Ishikawa (cell line): Measurements from ENCODE around the gene FBLN1.
A peak's percentile ranks its signal among the peaks of the same experiment; 100 is the strongest.

Source experiments
- CEBPB ChIP-seq: IDR thresholded peaks from 2 replicates; pipeline ENCODE4 v1.6.1; 2012
- CREB1 ChIP-seq: IDR thresholded peaks from 2 replicates; pipeline ENCODE4 v1.6.1; 2012; ENCODE audit warnings: low read depth
- EGR1 ChIP-seq: IDR thresholded peaks from 2 replicates; pipeline ENCODE4 v1.6.1; 2012
- EP300 ChIP-seq: IDR thresholded peaks from 2 replicates; pipeline ENCODE4 v1.6.1; 2012; ENCODE audit warnings: borderline replicate concordance
- FOXM1 ChIP-seq: IDR thresholded peaks from 2 replicates; pipeline ENCODE4 v1.6.1; 2012; ENCODE audit warnings: low read depth, borderline replicate concordance
- MAX ChIP-seq: IDR thresholded peaks from 2 replicates; pipeline ENCODE4 v1.6.1; 2012
- NFIC ChIP-seq: IDR thresholded peaks from 2 replicates; pipeline ENCODE4 v1.6.1; 2012
- RAD21 ChIP-seq: IDR thresholded peaks from 2 replicates; pipeline ENCODE4 v1.6.1; 2012; ENCODE audit warnings: low read depth
- REST ChIP-seq: IDR thresholded peaks from 2 replicates; pipeline ENCODE4 v1.6.1; 2012; ENCODE audit warnings: low read depth, mild to moderate bottlenecking
- TAF1 ChIP-seq: IDR thresholded peaks from 2 replicates; pipeline ENCODE4 v1.6.1; 2012; ENCODE audit warnings: low read depth, mild to moderate bottlenecking
- TCF12 ChIP-seq: IDR thresholded peaks from 2 replicates; pipeline ENCODE4 v1.6.1; 2012; ENCODE audit warnings: low read depth
- TEAD4 ChIP-seq: IDR thresholded peaks from 2 replicates; pipeline ENCODE4 v1.6.1; 2012
- YY1 ChIP-seq: IDR thresholded peaks from 2 replicates; pipeline ENCODE4 v1.6.1; 2012; ENCODE audit warnings: low read depth
- ZBTB7A ChIP-seq: IDR thresholded peaks from 2 replicates; pipeline ENCODE4 v1.6.1; 2012; ENCODE audit warnings: low read depth
- TF ChIP-seq, protein P1 (sequence below): IDR thresholded peaks from 2 replicates; pipeline ENCODE4 v1.6.1; 2012

FBLN1 gene

DNA sequence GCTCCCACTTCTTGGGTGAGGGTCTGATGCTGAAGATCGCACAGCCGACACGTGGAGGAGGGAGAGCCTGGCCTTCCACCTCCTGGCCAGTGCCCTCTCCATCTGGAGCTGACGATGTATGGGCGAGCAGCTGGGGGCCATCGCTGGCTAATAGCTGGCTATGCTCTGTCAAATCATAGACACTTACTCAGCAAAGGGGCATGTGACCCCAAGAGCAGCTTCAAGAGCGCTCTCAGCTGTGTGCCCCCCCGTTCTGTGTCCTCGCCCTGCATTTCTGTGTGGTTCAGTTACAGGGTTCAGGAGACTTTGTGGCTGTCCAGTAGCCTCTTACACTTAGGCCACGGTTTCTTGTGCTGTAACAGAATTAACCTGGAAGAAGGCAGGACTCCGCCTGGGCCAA, 26.4 kb downstream of the FBLN1 start:
- TF ChIP-seq CREB1 (no peak), TCF12 (no peak), REST (no peak), TEAD4 (no peak), EGR1 (no peak)

DNA sequence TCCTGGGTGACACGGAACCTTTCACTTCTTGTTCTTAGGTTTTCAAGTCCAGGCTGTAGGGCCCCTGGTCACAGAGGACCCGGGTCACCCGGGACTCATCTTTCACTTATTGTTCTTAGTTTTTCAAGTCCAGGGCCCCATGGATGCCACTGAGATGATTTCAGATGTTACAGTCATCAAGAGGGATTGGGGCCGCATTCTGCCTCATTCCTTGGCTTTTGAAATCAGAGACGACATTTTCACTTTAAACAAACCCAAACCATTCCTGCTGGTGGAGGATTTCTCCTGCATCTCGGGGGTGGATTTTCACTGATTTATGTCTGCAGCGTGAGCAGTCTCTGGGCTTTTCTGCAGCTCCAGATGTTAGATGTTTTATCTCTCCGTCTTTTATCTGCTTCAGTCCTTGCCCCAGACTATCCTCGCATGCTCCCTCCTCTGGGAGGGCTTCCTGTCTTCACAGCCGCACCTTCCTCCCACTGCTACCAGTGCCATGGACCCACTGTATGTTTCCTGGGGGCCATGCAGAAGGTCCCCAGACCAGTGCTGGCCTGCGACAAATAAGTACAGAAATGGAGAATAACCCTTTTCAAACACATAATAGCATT, 27.4 kb downstream of the FBLN1 start:
- TF ChIP-seq FOXM1 (no peak), ZBTB7A (no peak), TEAD4 (no peak), MAX (no peak), NFIC (no peak), EGR1 (no peak), YY1 (no peak), TCF12 (no peak), EP300 (no peak), CEBPB (no peak)

DNA sequence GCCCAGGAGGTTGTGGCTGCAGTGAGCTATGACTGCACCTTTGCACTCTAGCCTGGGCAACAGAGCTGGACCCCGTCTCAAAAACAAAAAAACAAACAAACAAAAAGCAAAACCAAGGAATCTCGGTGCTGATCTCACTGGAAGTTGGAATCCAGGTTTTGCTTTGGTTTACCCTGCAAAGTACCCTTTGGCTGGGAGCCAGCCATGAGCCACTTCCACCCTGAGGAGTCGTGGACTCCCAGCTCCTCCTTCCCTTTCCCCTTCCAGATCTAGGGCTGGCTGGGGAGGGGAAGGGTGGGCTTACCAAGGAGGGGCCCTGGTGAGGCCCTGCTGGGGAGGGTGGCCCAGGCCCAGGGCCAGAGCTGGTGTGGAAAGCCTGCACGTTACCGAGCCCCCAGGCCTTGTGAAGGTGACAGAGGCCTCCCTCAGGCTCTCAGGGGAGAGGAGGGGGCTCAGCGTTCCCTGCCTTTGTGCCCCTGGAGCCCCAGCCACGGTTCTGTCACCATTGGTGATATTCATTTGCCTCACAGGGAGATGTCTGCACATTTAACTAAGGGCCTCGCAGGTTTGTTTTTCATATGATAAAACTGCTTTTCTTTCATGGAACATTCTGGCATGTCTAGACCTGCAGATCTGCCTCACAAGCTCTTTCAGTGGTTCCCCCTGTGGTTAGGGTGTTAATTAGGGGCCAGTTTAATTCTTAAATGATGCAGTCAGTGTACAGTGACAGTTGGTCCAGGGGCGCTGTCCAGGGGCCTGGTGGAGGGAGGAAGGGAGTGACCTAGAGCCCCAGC, 29.0 kb downstream of the FBLN1 start:
- 0 out of 2 replicates have a peak, but pooled peaks have one; percentile 11 for TF ChIP-seq NFIC
- no peak for TF ChIP-seq EGR1
- TF ChIP-seq YY1: no peak
- TF ChIP-seq RAD21: no peak
- TF ChIP-seq CEBPB: no peak
- no peak for TF ChIP-seq TCF12

- TF ChIP-seq EP300 (no peak), YY1 (no peak), TAF1 (no peak), EGR1 (no peak), TEAD4 (no peak)
- TF ChIP-seq, protein P1, sequence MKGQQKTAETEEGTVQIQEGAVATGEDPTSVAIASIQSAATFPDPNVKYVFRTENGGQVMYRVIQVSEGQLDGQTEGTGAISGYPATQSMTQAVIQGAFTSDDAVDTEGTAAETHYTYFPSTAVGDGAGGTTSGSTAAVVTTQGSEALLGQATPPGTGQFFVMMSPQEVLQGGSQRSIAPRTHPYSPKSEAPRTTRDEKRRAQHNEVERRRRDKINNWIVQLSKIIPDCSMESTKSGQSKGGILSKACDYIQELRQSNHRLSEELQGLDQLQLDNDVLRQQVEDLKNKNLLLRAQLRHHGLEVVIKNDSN: no peak
Measured at GRCh38 chr22:45532235-45532631, 29.6 kb downstream of the FBLN1 start.

GRCh38 chr22:45533703-45534102, 31.0 kb downstream of the FBLN1 start:
- TF ChIP-seq YY1 (no peak), RAD21 (no peak), NFIC (no peak), CEBPB (no peak)

DNA sequence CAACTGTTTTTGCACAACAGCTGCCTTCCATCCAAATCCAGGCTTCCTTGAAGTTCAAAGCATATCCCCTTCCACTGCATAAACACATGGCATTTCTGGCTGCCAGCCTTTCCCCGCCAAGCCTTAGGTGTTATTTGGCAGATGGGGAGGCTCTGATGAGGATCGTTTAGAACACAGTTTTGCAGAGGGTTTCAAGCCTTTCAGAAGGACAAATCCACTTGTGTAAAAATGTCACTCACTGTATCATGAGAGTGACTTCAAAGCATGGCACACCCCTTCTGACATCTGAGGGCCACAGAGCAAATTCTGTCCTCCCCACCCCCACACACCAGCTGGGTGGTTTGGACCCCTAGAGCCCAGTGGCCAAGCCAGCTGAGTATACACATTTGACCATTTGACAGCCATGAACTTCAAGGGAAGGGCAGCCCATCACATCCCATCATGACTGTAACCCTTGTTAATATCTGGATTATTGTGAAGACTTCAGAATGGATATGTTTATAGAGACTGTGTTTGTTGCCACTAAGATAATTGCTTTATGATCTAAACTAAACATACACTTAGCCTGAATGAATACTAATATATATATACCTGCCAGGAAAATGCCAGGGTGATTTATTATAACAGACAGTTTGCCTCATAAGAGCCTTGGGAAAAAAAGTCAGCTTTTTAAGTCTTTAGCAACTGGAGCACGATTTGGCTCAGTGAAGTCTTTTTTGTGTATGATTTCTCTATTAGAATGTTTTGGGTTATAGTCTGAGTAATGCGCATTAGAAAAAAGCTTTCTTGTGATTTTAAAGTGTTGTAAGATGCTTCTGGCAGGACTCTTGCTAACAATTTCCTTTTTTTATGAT, 31.9 kb downstream of the FBLN1 start:
- TF ChIP-seq TCF12: no peak
- no peak for TF ChIP-seq FOXM1
- TF ChIP-seq TAF1: no peak
- TF ChIP-seq EP300: no peak
- no peak for TF ChIP-seq REST
- no peak for TF ChIP-seq CEBPB
- TF ChIP-seq MAX: no peak
- no peak for TF ChIP-seq NFIC
- no peak for TF ChIP-seq TEAD4

- TF ChIP-seq TAF1 (no peak), NFIC (no peak), EP300 (no peak), ZBTB7A (no peak), EGR1 (no peak), RAD21 (no peak)
Measured at GRCh38 chr22:45535290-45535689, 32.6 kb downstream of the FBLN1 start.
